ENCODE measurements around the gene TCP11L2. TPM values are rescaled to one million over a fixed set of nuclear protein-coding genes. Genes with fewer than 3 reads are reported as not detected.

TCP11L2 gene
- polyA plus RNA-seq, 1 experiment, result 16.8 TPM

DNA sequence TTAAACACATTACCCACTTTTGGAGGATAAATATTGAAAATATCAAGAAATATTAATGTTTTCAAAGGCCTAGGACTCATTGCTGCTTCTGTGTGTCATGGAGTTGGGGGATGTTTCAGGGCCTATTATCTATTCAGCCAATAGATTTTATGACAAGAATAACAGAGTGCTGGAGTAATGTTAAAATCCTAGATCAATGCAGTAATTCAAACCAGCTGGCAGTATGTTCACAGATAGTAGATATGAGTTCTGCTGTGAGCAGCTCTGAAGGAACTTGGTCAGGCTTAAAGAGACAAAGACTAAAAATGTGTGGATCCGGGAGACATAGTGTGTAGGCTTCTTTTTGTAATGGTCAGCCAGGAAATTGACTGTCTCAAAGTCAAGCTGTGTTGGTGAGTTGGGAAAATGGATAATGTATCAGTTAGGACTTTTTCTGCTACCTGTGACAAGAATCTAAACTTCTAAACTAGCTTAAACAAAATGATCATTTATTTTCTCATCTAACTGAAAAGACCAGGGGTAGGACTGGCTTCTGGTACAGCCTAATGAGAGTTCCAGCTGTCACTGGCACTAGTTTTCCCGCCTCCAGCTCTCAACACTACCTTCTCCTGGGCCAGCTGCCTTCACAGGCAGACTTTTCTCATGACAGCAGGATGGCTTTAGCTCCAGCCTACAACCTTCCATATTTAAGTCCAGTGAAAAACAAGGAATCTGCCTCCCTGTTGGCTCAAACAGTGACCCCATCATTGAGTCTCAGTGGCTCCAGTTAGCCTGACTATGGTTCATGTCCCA is 38.7 kb downstream of the TCP11L2 start:
- Histone ChIP-seq H3K4me3 (ENCODE audit: low read depth, low read length) (no peak overlapping the region), H3K27me3 (ENCODE audit: control insufficient read depth, insufficient read depth, low read length) (no peaks in the 10 kb centered on the region), H3K36me3 (ENCODE audit: control insufficient read depth, insufficient read depth, low read length) (0 out of 2 replicates have a peak, but pooled peaks cover 2% of the 10 kb centered on the region)
- POLR2A ChIA-PET, result interaction anchor here (0.6 kb wide), 1 partner anchor 175 kb away, joined by 3 read pairs; no protein-coding TSS in a partner anchor
- no peak for DNase-seq (ENCODE audit: low read depth)
- CTCF ChIA-PET, result interaction anchor here (2.4 kb wide), 1 partner anchor 16 kb away, joined by 11 read pairs; the partner anchor contains the start of gene POLR3B
- no peak for TF ChIP-seq CTCF (IDR thresholded peaks at IDR 0.05; ENCODE audit: insufficient read depth, low read depth, low read length)

GRCh38 chr12:106342397-106343213 is 40.1 kb downstream of the TCP11L2 start:
- POLR2A ChIA-PET, result no interaction called here
- no peak for TF ChIP-seq CTCF (IDR thresholded peaks at IDR 0.05; ENCODE audit: insufficient read depth, low read depth, low read length)
- Histone ChIP-seq H3K4me3 (ENCODE audit: low read depth, low read length) (no peak overlapping the region), H3K36me3 (ENCODE audit: control insufficient read depth, insufficient read depth, low read length) (0 out of 2 replicates have a peak, but pooled peaks cover 2% of the 10 kb centered on the region), H3K27me3 (ENCODE audit: control insufficient read depth, insufficient read depth, low read length) (no peaks in the 10 kb centered on the region)
- CTCF ChIA-PET, result interaction anchor here (0.9 to 2.4 kb wide), 2 partner anchors 12 to 15 kb away, joined by 3 to 11 read pairs; partner anchors contain the start of gene POLR3B
- DNase-seq (ENCODE audit: low read depth), result peak; percentile 74

DNA sequence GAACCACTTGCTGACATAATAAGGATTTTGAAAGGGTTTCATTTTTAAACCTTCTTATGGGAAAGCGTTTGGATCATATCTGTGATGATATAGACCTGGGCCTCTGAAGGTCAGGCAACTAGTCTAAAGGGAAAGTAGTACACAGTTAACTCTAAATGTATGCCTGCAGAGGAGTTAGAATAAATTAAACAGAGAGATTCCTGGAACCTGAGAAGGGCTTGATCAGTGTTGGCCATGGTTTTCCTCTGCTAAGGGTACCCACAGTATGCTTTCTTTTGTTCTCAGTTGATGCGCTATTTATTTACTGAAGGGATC is 40.6 kb downstream of the TCP11L2 start:
- H3K27me3 ChIP-seq (ENCODE audit: control insufficient read depth, insufficient read depth, low read length), result no peaks in the 10 kb centered on the region
- no peak overlapping the region for H3K4me3 ChIP-seq (ENCODE audit: low read depth, low read length)
- H3K36me3 ChIP-seq (ENCODE audit: control insufficient read depth, insufficient read depth, low read length), result 0 out of 2 replicates have a peak, but pooled peaks cover 2% of the 10 kb centered on the region
- ChIA-PET CTCF (interaction anchor here (2.4 kb wide), 1 partner anchor 14 kb away, joined by 11 read pairs; the partner anchor contains the start of gene POLR3B), POLR2A (no interaction called here)
- no peak for TF ChIP-seq CTCF (IDR thresholded peaks at IDR 0.05; ENCODE audit: insufficient read depth, low read depth, low read length)
- DNase-seq (ENCODE audit: low read depth), result no peak

- no peak for DNase-seq (ENCODE audit: low read depth)
- no peak for TF ChIP-seq CTCF (IDR thresholded peaks at IDR 0.05; ENCODE audit: insufficient read depth, low read depth, low read length)
- Histone ChIP-seq H3K36me3 (ENCODE audit: control insufficient read depth, insufficient read depth, low read length) (0 out of 2 replicates have a peak, but pooled peaks cover 2% of the 10 kb centered on the region), H3K27me3 (ENCODE audit: control insufficient read depth, insufficient read depth, low read length) (no peaks in the 10 kb centered on the region), H3K4me3 (ENCODE audit: low read depth, low read length) (no peak overlapping the region)
- POLR2A ChIA-PET, result no interaction called here
- CTCF ChIA-PET, result interaction anchor here (2.4 to 2.6 kb wide), 2 partner anchors 13 to 117 kb away, joined by 15 read pairs; partner anchors contain the start of gene POLR3B
These were observed 41.6 kb downstream of the TCP11L2 start for GRCh38 chr12:106344131-106344530.

GRCh38 chr12:106345746-106346145 is 43.2 kb downstream of the TCP11L2 start:
- TF ChIP-seq CTCF (IDR thresholded peaks at IDR 0.05; ENCODE audit: insufficient read depth, low read depth, low read length), result peak; percentile 36; the same call in 1 of the 2 replicates
- Histone ChIP-seq H3K4me3 (ENCODE audit: low read depth, low read length) (no peak overlapping the region), H3K36me3 (ENCODE audit: control insufficient read depth, insufficient read depth, low read length) (0 out of 2 replicates have a peak, but pooled peaks cover 2% of the 10 kb centered on the region), H3K27me3 (ENCODE audit: control insufficient read depth, insufficient read depth, low read length) (no peaks in the 10 kb centered on the region)
- ChIA-PET POLR2A (no interaction called here), CTCF (interaction anchor here (0.9 to 2.6 kb wide), 6 partner anchors 11 to 122 kb away, joined by 3 to 15 read pairs (median 6); partner anchors contain the start of gene POLR3B)
- no peak for DNase-seq (ENCODE audit: low read depth)
